Activated B cell treated with CpG ODN at 0.5 μM for 24 hours (primary cell): ENCODE data around the gene PANX2. TPM values are rescaled to one million over a fixed set of nuclear protein-coding genes. Genes with fewer than 3 reads are reported as not detected.

Source experiments
- ATAC-seq: fragments of 200-7000 bp; cut with Tn5 transposase; one replicate; pipeline ENCODE4 v1.10.0; 2021; ENCODE audit warnings: low read depth, mild to moderate bottlenecking, moderate library complexity
- CTCF ChIA-PET: fragments of 350-600 bp; sonication (Branson Sonifier 250); formaldehyde crosslinking; loops from one replicate; lab custom pipeline; 2021; ENCODE audit warnings: antibody characterized with exemption; lab: Charles Lee
- POLR2A ChIA-PET: fragments of 350-600 bp; sonication (Branson Sonifier 250); formaldehyde crosslinking; loops from one replicate; lab custom pipeline; 2021; ENCODE audit warnings: antibody characterized with exemption; lab: Charles Lee
- DNase-seq: peaks from one replicate; pipeline ENCODE4 v3.0.0; 2022
- H3K27ac Mint-ChIP-seq: one replicate; pipeline ENCODE4 v1.8.0; 2020; ENCODE audit warnings: mixed read lengths
- H3K27me3 Mint-ChIP-seq: one replicate; pipeline ENCODE4 v1.8.0; 2021; ENCODE audit warnings: mixed read lengths
- H3K36me3 Mint-ChIP-seq: one replicate; pipeline ENCODE4 v1.8.0; 2021; ENCODE audit warnings: low read depth, mixed read lengths
- H3K4me1 Mint-ChIP-seq: one replicate; pipeline ENCODE4 v1.8.0; 2021; ENCODE audit warnings: mixed read lengths
- H3K4me3 Mint-ChIP-seq: one replicate; pipeline ENCODE4 v1.8.0; 2020; ENCODE audit warnings: mild to moderate bottlenecking, mixed read lengths
- H3K9me3 Mint-ChIP-seq: one replicate; pipeline ENCODE4 v1.8.0; 2020; ENCODE audit warnings: mixed read lengths
- intact Hi-C: fragments of 100-400 bp; cut with micrococcal nuclease; formaldehyde crosslinking; loops from one replicate; pipeline ENCODE4 v1.15.1; 2024
- total RNA-seq: library from RNA; stranded (reverse); gene quantifications from 2 replicates; pipeline ENCODE4 v1.2.3, GENCODE V29; 2022
- TF ChIP-seq, protein P1 (sequence below): fragments of 200-600 bp; IDR thresholded peaks from one replicate; pipeline ENCODE4 v1.8.0; 2022; ENCODE audit warnings: antibody characterized with exemption, mild to moderate bottlenecking

Gene PANX2
- total RNA-seq, 1 donor from 2014 or later = 0.27 TPM

DNA sequence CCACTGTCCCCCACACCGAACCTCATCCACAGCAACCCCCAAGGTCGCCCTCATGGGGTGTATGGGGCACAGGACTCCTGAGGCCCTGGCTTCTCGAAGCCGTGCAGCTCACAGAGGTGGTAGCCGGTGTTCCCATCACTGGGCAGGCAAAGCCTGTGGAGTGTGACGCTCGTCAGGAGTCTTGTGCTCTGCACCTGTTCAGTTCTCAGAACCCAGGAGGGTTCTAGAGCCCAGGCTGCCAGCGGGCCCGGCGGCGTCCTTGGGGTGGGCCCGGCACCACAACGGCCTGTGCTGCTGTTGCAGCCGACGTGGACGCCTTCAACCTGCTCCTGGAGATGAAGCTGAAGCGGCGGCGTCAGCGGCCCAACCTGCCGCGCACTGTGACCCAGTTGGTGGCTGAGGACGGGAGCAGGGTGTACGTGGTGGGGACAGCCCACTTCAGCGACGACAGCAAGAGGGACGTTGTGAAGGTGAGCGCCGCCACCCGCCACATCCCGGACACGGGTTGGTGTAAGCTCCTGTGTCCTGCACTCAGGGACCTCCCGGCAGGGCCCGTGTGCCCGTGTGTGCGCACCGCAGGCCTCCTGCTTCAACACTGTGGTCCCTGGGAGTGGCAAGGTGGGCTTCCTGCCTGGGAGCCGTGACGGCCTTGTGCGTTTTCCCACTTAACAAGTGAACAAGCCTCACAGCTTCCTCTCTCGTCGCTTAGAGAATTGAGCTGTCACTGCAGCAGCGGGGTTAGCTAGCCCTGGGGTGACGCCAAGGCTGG is 23.7 kb downstream of the PANX2 start:
- DNase-seq (no peak), ATAC-seq (no peak)
- H3K27me3 Mint-ChIP-seq = no peaks in the 10 kb centered on the region
- no peak overlapping the region for H3K4me3 Mint-ChIP-seq
- POLR2A ChIA-PET = interaction anchor here (4.2 to 5.3 kb wide), 2 partner anchors 13 to 21 kb away, joined by 20 to 80 read pairs; partner anchors contain the start of gene PANX2
- H3K36me3 Mint-ChIP-seq = peaks cover 22% of the 10 kb centered on the region
- H3K4me1 Mint-ChIP-seq = peaks cover 63% of the 10 kb centered on the region
- TF ChIP-seq, protein P1, sequence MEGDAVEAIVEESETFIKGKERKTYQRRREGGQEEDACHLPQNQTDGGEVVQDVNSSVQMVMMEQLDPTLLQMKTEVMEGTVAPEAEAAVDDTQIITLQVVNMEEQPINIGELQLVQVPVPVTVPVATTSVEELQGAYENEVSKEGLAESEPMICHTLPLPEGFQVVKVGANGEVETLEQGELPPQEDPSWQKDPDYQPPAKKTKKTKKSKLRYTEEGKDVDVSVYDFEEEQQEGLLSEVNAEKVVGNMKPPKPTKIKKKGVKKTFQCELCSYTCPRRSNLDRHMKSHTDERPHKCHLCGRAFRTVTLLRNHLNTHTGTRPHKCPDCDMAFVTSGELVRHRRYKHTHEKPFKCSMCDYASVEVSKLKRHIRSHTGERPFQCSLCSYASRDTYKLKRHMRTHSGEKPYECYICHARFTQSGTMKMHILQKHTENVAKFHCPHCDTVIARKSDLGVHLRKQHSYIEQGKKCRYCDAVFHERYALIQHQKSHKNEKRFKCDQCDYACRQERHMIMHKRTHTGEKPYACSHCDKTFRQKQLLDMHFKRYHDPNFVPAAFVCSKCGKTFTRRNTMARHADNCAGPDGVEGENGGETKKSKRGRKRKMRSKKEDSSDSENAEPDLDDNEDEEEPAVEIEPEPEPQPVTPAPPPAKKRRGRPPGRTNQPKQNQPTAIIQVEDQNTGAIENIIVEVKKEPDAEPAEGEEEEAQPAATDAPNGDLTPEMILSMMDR = no peak
- no peaks in the 10 kb centered on the region for H3K9me3 Mint-ChIP-seq
- CTCF ChIA-PET = interaction anchor here (0.7 kb wide), 1 partner anchor 45 kb away, joined by 3 read pairs; no protein-coding TSS in a partner anchor
- intact Hi-C loops = loop anchor here (5.0 kb wide), 1 partner anchor 367 kb away; the partner anchor contains the start of gene BRD1
- H3K27ac Mint-ChIP-seq = peak overlapping the region; percentile 56

DNA sequence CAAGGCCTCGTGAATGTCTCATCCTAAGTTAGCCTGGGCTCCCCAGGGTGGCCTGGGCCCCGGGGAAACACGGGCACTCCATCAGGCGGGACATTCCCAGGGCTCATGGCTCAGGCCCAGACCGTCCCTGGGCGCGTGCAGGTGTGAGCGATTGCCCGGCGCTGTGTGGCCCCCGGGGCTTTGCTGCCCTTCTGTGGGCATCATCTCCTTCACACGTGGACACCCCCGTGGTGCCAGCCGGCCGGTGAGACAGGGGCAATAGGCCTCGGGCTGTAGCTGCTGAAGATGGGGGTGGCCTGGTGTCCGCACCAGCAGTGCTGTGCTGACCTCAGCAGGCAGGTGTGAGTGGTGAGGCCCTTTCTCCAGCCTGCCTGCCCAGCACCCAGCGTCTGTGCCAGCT is 25.7 kb downstream of the PANX2 start:
- intact Hi-C loops = no loop called here
- no peaks in the 10 kb centered on the region for H3K9me3 Mint-ChIP-seq
- H3K27ac Mint-ChIP-seq = no peak overlapping the region
- TF ChIP-seq, protein P1 = no peak
- peaks cover 24% of the 10 kb centered on the region for H3K36me3 Mint-ChIP-seq
- DNase-seq = no peak
- ChIA-PET POLR2A (interaction anchor here (0.7 to 4.2 kb wide), 3 partner anchors 10 to 119 kb away, joined by 3 to 20 read pairs (median 4); no protein-coding TSS in a partner anchor), CTCF (no interaction called here)
- no peaks in the 10 kb centered on the region for H3K27me3 Mint-ChIP-seq
- H3K4me1 Mint-ChIP-seq = peaks cover 50% of the 10 kb centered on the region
- no peak for ATAC-seq
- H3K4me3 Mint-ChIP-seq = no peak overlapping the region

DNA sequence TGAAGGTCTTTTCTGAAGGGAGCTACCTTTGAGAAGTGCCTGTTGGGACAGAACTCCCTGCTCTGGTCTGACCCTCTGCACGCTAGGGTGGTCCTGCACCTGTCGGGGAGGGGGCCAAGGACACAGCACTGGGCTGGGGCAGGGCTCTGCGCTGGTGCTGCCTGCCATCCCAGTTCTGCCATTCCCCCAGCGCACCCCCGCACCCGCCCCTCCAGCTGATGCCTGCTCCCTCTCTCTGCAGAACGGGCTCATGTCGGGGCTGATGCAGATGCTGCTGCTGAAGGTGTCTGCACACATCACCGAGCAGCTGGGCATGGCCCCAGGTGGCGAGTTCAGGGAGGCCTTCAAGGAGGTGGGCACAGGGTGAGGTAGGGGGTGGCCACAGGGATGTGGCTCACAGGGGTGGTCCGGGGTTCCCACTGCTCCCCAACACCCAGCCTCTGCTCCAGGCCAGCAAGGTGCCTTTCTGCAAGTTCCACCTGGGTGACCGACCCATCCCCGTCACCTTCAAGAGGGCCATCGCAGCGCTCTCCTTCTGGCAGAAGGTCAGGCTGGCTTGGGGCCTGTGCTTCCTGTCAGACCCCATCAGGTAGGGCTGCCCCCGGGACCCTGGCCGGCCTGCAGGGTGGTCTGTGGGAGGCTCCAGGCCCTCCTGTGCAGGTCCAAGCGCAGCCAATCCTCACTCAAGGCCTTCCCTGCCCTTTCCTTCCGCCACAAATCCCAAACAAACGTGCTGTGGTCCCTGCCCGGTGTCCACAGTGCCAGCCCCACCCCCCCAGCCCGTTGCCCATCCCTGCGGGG is 26.7 kb downstream of the PANX2 start:
- H3K4me1 Mint-ChIP-seq = peaks cover 46% of the 10 kb centered on the region
- ChIA-PET POLR2A (interaction anchor here (0.7 to 4.2 kb wide), 4 partner anchors 10 to 118 kb away, joined by 3 to 20 read pairs (median 5); no protein-coding TSS in a partner anchor), CTCF (no interaction called here)
- intact Hi-C loops = no loop called here
- no peaks in the 10 kb centered on the region for H3K27me3 Mint-ChIP-seq
- ATAC-seq (no peak), DNase-seq (no peak)
- peaks cover 24% of the 10 kb centered on the region for H3K36me3 Mint-ChIP-seq
- TF ChIP-seq, protein P1 = no peak
- no peak overlapping the region for H3K4me3 Mint-ChIP-seq
- no peaks in the 10 kb centered on the region for H3K9me3 Mint-ChIP-seq
- no peak overlapping the region for H3K27ac Mint-ChIP-seq

DNA sequence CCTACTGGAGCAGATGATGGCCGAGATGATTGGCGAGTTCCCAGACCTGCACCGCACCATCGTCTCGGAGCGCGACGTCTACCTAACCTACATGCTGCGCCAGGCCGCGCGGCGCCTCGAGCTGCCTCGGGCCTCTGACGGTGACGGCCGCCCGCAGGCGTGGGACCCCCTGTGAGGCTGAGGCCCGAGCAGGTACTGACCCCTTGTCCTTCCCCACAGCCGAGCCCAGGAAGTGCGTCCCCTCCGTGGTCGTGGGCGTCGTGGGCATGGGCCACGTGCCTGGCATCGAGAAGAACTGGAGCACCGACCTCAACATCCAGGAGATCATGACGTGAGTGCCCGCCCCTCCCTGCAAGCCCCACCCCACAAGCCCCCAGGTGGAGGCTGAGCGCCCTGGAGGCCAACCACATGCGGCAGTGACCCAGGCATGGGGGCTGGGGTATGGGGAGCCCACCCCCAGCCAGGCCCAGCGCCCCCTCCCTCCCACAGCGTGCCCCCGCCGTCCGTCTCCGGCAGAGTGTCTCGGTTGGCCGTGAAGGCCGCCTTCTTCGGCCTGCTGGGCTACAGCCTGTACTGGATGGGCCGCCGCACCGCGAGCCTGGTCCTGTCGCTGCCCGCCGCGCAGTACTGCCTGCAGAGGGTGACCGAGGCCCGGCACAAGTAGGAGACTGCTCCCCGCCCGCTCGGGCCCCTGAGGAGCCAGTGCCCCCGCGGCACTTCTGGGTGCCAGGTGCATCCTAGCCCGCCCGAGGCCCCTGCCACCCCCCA is 27.5 kb downstream of the PANX2 start:
- H3K27ac Mint-ChIP-seq = no peak overlapping the region
- intact Hi-C loops = no loop called here
- no peak overlapping the region for H3K4me3 Mint-ChIP-seq
- POLR2A ChIA-PET = interaction anchor here (1.9 kb wide), 1 partner anchor 11 kb away, joined by 6 read pairs; no protein-coding TSS in a partner anchor
- CTCF ChIA-PET = no interaction called here
- no peak for ATAC-seq
- DNase-seq = no peak
- H3K9me3 Mint-ChIP-seq = no peaks in the 10 kb centered on the region
- TF ChIP-seq, protein P1 = no peak
- H3K36me3 Mint-ChIP-seq = peaks cover 22% of the 10 kb centered on the region
- peaks cover 42% of the 10 kb centered on the region for H3K4me1 Mint-ChIP-seq
- no peaks in the 10 kb centered on the region for H3K27me3 Mint-ChIP-seq
